ENCODE results near the gene EFL1.

Gene EFL1

GRCh38 chr15:82114660-82115059, 147.9 kb downstream of the EFL1 start:
- FAIRE-seq: no peak

DNA sequence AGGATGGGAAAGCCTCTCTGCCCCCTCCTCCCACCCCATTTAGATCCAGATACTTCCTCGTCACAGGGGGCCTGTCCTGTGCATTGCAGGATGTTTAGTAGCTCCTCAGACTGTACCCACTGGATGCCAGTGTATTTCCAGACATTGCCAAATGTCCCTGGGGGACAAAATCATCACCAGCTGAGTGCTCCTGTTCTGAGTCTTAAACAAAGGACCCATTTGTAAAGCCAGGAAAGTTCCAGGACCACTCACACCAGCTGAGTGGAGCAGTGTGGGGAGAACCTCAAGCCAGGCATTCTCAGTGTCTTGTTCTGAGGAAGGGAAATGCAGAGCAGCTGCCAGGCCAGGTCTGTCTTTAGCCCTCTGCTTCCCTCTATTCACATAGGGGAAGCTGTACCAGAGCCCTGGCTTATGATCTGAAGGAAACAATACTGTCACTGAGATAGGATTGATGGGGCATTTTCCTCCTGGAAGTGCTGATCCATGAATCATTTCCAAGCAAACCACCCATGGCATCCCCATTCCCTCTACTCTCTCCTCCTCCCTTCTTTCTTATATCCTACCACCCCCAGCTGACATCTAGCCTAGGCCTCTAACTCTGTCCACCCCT, 149.3 kb downstream of the EFL1 start:
- FAIRE-seq: no peak

- FAIRE-seq: no peak
Measured at GRCh38 chr15:82111918-82112317, 150.6 kb downstream of the EFL1 start.

GRCh38 chr15:82110144-82110543, 152.4 kb downstream of the EFL1 start:
- no peak for FAIRE-seq

- no peak for FAIRE-seq
Measured at GRCh38 chr15:82108489-82109078, 153.9 kb downstream of the EFL1 start.

GRCh38 chr15:82106679-82107078, 155.9 kb downstream of the EFL1 start:
- no peak for FAIRE-seq

- FAIRE-seq: no peak
Measured at GRCh38 chr15:82105451-82106215, 156.9 kb downstream of the EFL1 start.

DNA sequence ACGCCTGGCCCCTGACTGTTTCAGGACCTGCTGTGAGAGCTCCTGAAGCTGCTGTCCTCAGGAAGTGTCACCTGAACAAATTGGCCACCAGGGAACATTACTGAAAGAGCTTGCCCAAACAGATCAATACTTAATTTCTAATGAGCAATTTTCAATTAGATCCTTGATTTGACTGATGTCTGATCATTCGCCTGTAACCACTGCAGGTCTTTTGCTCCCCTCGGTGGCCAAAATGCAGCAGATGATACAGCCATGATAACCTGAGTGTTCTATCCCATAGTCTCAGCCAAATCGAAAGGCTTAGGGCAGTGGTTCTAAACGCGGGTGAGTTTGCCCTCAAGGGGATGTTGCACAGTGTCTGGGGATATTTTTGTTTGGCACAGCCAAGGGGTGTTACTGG, 159.1 kb downstream of the EFL1 start:
- no peak for FAIRE-seq

- FAIRE-seq: no peak
Measured at GRCh38 chr15:82100111-82100929, 162.2 kb downstream of the EFL1 start.

DNA sequence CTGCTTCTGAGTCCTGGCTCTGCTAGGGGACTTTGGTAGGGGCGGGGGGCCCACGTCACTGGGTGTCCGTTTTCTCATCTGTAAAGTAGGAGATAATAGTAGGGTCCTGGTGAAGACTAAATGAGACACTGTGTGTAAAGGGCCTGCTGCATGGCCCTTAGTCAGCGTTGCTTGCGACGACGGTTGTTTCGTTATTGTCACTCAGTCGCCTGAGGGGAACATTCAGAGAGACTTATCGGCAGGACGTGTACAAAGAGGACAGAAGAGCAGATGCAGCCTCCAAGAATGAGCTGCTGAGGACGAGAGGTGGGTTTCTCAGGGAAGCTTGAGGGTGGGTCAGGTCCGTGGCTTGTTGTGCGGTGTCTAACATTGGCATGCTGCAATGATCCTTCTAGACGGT, 163.9 kb downstream of the EFL1 start:
- no peak for FAIRE-seq

GRCh38 chr15:82095803-82096202, 166.7 kb downstream of the EFL1 start:
- no peak for FAIRE-seq

DNA sequence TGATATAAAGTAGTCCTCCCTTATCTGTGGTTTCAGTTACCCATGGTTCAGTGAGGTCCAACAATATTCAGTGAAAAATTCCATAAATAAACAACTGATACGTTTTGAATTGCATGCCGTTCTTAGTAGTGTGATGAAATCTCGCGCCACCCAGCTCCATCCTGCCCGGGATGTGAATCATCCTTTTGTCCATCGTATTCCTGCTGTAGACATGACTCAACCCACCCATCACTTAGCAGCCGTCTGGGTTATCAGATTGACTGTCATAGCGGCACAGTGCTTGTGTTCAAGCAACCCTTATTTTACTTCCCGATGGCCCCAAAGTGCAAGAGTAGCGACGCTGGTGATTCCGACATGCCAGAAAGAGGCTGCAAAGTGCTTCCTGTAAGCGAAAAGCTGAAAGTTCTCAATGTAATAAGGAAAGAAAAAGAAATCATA, 168.7 kb downstream of the EFL1 start:
- no peak for FAIRE-seq

- no peak for FAIRE-seq
Measured at GRCh38 chr15:82093325-82093724, 169.2 kb downstream of the EFL1 start.

- FAIRE-seq: no peak
Measured at GRCh38 chr15:82091636-82092140, 170.8 kb downstream of the EFL1 start.

- FAIRE-seq: no peak
Measured at GRCh38 chr15:82086243-82086995, 176.1 kb downstream of the EFL1 start.

DNA sequence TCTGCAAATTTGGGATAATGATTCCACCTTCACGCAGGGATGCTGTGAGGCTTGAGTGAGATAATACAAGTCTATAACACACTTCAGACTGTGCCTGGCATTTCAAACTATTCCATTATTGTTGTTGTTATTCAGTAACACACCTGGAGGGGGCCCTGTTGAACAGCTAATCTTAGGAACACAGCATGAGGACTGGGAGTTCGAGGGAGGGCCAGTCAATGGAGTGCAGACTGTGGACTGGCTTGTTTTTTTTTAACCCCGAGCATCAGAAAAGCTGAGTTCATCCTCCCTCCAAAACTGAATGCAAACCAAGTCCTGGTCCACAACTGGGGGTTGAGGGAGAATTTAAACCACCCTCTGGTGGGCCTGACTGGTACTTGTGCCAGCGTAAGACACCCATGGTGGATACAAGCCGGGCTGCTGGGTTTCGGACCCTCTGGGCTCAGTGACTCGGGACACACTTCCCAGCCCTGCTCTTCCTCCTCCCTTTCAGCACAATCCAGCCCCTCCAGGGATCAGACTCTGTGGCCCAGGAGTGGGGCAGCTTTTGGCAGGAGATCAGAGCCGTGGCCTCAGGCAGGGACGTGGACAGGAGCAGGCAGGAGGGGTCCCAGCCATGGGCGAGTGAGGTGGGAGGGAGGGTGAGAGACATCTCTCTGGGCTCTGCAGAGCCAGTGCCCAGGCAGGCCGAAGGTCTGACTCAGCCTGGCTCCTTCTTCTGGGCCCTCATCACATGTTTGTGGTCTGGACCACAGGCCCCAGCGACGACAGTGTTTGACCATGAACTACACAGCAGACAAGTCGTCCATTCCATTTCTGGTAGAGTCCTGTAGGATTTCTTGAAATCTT, 180.4 kb downstream of the EFL1 start:
- no peak for FAIRE-seq

GRCh38 chr15:82080774-82081173, 181.8 kb downstream of the EFL1 start:
- FAIRE-seq: no peak

All from colon (tissue), 2 donors.